EL (cell line): ENCODE results near the gene TNS4.

Source experiments
- DNase-seq: peaks from one replicate; pipeline ENCODE4 v3.0.0-alpha.2; 2016

TNS4 gene

DNA sequence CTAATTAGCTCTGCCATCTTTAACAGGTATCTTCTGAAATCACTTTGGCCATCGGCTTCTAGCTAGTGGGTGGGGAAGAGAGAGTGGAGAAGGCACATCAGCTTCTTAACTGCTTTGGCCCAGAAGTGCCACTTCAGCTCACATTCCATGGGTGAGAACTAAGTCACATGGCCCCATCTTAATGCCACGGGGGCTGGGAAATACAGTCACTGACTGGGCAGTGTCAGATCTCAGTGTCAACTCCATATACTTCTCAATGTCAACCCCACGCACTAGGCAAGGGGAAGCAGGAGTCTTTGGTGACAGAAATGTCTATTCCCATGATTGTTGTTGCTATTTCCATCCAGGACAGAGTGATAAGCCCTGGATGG, 34.5 kb upstream of the TNS4 start:
- DNase-seq, result no peak

DNA sequence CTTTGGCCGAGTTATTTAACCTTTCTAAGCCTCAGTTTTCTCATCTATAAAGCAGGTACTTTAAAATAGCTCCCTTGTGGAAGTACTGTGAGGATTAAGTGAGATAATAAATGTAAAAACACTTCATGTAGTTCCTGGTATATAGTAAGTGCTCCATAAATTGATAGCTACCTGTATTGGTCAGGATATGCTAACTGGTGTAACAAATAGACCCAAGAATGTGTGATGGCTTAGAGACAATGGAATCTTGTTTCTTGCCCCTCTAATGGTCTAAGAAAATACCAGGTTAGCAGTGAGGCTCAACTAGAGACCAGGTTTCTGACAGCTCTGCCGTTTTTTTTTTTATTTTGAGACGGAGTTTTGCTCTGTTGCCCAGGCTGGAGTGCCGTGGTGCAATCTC, 34.0 kb upstream of the TNS4 start:
- DNase-seq, result no peak

GRCh38 chr17:40534371-40535189, 33.2 kb upstream of the TNS4 start:
- no peak for DNase-seq

DNA sequence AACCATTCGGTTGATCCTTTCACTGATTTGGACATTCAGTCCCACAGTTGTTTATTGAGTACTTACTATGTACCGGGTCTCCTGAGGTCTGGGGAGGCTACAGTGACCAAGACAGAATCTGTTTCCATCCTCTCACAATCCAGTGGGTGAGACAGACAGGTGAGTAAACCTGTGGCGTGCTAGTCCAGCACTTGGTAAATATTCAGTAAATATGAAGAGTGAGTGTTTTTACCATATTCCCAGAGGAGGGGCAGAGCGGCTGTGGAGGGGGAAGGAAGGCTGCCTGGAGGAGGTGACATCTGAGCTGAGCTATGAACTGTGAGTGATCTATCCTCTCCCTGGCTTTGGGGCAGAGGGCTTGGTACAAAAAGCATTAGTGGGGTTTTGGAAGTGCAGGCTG, 32.5 kb upstream of the TNS4 start:
- no peak for DNase-seq

DNA sequence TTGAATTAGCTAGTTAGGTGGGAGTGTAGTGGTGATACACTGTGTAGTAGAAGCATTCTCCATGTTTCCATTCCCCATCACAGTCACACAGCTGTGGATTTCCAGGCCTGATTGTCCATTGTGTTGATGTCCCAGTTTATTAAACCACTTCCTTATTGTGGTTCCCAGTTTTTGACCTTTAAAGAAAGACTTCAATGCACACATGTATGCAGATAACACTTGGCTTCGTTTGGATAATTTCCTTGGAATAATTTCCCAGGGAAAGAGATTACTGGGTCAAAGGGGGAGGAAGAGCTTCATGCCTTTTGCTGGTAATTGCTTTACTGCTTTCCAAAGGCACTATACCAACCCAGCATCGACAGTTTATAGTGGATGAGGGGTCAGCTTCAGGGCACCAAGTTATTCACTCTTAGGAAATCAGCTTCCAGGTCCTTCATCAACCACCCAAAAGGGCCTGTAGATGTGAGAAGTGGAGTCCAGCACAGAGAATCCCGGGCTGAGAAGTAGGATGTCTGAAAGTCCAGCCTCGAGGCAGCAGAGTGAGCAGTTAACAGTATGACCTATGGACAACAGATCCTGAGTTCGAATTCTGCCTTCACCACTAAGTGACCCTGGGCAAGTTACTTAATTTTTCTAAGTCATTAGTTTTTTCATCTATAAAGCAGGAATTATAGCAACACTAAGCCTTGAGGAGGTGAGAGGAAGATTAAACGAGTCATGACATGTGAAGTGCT, 31.3 kb upstream of the TNS4 start:
- no peak for DNase-seq

DNA sequence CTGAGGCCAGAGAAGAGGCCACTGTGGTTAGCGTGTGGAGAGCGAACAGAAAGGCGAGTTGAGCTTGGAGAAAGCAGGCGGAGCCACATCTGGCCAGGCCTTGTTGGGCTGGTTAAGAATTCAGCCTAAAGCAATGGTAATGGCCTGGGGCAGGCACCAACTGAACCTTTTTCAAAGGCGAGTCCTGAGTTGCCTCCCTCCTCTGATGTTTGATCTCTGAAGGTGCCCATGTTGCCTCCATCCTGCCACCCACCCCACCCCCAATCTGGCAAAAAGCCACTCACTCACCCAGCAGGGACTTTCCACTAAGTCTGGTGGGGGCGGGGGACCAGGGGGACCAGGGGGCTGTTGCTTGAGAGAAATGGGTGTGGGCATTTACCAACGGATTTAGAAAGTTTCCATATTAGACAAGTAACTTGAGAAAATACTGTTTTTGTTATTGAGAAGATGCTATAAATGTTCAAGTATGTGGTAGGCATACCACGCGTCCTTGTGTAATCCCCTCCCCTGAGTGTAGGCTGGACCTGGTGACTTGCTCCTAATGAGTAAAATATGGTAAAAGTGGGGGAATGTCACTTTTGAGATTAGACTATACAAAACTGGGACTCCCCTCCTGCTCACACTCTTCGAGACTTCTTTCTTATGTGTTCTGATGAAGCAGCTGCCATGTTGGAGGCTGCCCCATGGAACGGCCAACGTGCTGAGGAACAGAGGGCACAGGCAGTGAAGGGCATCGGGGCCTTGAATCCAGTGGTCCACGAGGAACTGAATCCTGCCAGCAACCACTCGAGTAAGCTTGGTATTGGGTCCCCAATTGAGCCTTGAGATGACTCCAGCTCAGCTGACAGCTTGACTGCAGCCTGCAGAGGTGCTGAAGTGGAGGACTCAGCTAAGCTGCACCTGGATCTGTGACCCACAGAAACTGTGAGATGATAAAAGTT, 29.9 kb upstream of the TNS4 start:
- no peak for DNase-seq

GRCh38 chr17:40530531-40530994, 29.1 kb upstream of the TNS4 start:
- DNase-seq, result no peak

GRCh38 chr17:40529991-40530390, 28.6 kb upstream of the TNS4 start:
- DNase-seq, result no peak

DNA sequence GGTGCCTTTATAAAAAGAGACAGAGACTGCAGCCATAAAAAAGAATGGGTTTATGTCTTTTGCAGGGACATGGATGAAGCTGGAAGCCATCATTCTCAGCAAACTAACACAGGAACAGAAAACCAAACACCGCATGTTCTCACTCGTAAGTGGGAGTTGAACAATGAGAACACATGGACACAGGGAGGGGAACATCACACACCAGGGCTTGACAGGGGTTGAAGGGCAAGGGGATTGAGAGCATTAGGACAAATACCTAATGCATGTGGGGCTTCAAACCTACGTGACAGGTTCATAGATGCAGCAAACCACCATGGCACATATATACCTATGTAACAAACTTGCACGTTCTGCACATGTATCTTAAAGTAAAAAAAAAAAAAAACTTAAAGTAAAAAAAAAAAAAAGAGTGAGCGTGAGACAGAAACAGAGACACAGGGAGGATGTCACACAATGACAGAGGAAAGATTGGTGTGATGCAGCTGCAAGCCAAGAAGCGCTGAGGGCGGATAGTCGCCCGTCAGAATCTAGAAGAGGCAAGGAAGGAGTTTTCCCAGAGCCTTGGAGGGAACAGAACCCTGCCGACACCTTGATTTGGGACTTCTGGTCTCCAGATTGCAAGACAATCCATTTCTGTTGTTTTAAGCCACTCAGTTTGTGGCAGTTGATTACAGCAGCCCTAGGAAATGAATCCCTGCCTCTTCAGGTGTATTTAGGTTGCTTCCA, 27.4 kb upstream of the TNS4 start:
- no peak for DNase-seq

DNA sequence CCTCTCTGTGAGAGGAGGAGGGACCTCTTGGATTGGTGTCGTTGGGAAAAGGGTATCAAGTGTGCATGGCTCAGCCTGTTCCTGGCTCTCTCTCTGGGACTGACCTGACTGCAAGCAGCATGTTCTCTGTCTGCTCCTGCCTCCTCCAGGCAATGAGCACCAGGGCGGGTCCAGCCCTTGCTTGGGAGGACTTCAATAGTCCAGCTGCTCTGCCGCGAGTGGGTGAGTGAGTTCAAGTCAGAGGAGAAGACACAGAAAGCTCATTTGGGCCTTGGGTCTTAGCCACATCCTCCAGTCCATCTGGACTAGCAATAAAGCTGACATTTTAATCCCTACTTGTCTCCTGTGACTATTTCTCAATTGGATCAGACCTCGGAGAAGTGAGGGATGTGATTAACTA, 25.2 kb upstream of the TNS4 start:
- no peak for DNase-seq

DNA sequence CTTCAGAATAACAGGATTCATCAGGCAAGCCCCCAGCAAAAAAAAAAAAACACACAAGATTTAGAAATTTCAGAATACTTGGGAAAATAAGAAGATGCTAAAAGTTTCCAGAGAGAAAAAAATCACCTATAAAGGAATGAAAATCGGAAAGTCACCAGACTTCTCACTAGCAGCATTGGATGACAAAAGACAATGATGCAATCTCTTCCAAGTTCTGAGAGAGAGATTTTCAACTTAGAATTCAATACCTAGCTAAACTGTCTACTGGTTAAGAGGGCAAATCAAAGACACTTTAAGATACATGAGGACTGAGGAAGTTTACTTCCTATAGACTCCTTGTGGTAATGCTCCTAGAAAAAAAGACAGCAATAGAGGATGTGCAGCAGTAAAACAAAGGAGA, 23.9 kb upstream of the TNS4 start:
- DNase-seq, result no peak

GRCh38 chr17:40524243-40524965, 23.0 kb upstream of the TNS4 start:
- DNase-seq, result no peak

GRCh38 chr17:40522961-40523310, 21.5 kb upstream of the TNS4 start:
- DNase-seq, result no peak

DNA sequence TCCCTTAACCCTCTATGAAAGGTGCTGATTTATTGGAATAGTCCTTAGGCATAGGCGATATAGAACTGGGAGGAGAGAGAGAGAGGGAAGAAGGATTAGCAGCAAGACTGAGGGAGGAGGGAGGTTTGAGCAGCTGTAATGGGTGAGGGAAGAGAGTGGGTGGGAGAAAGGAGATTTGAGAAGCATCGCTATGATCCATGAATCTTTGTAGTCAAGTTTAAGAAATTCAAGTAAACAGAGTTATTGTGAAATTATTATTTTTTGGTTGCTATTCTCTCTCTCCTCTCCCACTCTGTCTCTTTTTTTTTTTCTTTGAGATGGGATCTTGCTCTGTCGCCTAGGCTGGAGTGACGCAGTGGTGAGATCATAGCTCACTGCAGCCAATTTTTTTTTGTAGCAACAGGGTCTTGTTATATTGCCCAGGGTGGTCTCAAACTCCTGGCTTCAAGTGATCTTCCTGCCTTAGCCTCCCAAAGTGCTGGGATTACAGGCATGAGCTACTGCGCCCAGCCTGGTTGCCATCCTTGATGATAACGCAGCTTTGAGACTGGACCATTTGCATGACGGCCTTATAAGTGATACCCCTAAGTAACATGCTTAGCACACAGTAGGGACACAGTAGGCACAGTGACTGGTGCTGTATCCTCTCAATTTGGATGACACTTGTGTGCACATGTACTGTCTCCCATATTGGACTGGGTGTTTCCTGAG, 21.0 kb upstream of the TNS4 start:
- DNase-seq, result no peak

DNA sequence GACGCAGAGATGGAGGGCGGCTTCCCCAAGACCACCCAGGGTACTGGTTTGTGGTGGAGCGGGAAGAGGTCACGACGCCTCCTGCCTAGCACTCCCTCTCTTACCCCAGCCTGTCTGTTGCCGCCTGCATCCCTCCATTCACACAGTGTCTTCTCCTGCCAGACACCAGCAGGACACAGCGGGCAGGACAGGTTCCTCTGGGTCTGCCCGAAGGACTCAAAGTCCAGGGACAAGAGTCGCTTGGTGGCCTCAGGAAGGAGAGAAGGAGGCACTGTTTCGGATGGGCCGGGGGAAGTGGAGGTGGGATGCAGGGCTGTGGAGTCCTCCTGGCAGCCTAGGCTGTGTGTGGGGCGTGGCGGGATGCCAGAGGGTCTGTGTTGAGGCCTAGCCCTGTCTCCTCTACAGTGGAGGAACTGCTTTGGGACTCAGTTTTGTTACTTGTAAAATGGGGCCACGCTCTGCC, 19.6 kb upstream of the TNS4 start:
- DNase-seq, result no peak

DNA sequence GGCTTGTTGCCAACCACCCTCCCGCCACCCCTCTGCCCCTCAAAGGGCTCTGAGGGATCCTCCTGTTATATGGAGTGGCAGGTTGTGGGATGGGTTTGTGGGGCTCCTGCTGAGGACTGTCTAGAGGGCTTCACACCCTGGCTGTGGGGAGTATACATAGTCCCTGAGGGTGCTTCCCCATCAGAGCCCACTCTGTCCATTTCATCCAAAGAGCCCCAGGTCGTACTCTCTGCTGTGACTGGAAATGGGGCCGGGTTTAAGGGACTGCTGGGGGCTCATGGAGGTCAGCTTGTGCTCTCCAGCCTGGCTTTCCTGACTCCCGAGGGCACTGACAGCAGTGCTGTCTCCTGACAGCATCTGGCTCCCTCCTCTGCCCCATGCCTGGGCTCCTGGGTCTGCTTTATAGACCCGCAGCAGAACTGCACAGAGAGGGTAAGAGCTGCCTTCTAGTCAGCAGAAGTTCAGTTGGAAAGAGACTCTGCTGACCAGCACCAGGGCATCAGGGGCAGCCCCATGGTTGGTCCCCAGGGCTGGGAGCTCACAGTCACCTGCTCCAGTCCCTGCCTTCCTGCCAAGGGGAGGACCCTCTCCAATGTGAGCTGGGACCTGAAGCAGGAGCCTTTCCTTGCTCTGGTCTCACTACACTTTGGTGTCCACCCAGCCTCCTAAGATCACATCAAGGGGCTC, 17.8 kb upstream of the TNS4 start:
- DNase-seq, result no peak

DNA sequence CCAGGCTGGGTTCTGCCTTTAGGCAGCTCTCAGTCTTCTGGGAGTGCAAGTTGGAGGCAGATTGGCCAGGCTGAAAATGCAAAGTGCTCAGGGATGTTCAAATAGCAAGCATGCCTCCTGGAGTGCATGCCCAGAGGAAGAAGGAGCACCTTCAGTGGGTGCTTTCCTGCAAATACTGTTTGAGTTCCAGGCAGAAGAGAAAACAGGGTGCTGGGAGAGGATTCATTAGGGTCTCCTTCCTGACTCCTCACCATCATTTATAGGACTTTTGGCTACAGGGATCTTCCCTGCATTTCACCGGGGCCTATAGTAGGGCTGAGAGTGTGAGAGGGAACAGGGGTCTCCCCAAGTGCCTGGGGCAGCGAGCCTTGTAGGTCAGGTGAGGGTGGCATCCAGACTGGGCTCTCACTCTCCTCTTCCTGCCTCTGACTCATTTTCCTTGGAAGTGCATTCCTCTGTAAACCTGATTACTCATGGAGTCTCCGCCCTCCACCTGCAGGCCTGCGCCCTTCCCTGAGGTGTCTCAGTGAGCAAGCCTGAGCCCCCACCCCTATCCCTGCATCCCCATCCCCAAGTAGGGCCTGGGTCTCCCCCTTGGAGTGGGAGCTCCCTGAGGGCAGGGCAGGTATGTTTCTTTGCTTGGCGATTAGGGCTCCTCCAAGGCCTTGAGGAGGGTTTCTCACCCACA, 17.1 kb upstream of the TNS4 start:
- peak; percentile 62 for DNase-seq

GRCh38 chr17:40517981-40518380, 16.6 kb upstream of the TNS4 start:
- no peak for DNase-seq

DNA sequence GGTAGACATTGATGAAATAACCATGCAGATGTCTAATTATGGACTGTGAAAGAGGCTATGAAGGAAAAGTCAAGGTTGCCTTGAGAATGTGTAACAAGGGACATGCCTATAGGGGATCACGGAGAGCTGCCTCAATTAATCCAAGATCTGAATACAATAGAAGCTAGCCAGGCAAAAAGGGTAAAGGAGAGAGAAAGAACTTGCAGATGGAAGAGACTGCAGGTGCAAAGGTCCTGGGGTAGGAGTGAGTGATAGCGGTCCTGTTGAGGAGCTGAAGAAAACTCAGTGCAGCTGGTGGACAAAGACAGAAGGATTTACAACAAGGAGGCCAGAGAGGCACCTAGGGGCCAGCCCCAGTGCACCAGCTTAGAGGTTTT, 15.9 kb upstream of the TNS4 start:
- no peak for DNase-seq
